ENCODE results near the gene CLIP2. TPM values are rescaled to one million over a fixed set of nuclear protein-coding genes. Genes with fewer than 3 reads are reported as not detected.

Gene CLIP2
- total RNA-seq, 6 experiments from 2014 or later = 27.9 to 37.5 (median 34.5) TPM

GRCh38 chr7:74294191-74294998 is 5.2 kb downstream of the CLIP2 start:
- Mint-ChIP-seq H3K27me3 (ENCODE audit: insufficient read depth) (no peaks in the 10 kb centered on the region; the same call in 1 of the 2 replicates), H3K4me1 (ENCODE audit: low read depth) (peaks cover 42% of the 10 kb centered on the region), H3K27ac (peak overlapping the region; percentile 69; the same call in 1 of the 2 replicates), H3K4me3 (peak overlapping the region; percentile 9; the same call in 1 of the 2 replicates), H3K36me3 (ENCODE audit: low read depth) (peaks cover 14% of the 10 kb centered on the region; the same call in 1 of the 2 replicates), H3K9me3 (no peaks in the 10 kb centered on the region)
- no peak for DNase-seq
- TF ChIP-seq CTCF (IDR thresholded peaks at IDR 0.05) = no peak

GRCh38 chr7:74297516-74298233 is 8.5 kb downstream of the CLIP2 start:
- Mint-ChIP-seq H3K27me3 (ENCODE audit: insufficient read depth) (no peaks in the 10 kb centered on the region; the same call in 1 of the 2 replicates), H3K4me1 (ENCODE audit: low read depth) (peaks cover 37% of the 10 kb centered on the region), H3K4me3 (no peak overlapping the region), H3K36me3 (ENCODE audit: low read depth) (peaks cover 14% of the 10 kb centered on the region; the same call in 1 of the 2 replicates), H3K9me3 (no peaks in the 10 kb centered on the region), H3K27ac (no peak overlapping the region)
- DNase-seq = no peak
- TF ChIP-seq CTCF (IDR thresholded peaks at IDR 0.05) = no peak

- DNase-seq = no peak
- H3K9me3 Mint-ChIP-seq = no peaks in the 10 kb centered on the region
- H3K36me3 Mint-ChIP-seq (ENCODE audit: low read depth) = peaks cover 14% of the 10 kb centered on the region; the same call in 1 of the 2 replicates
- H3K27ac Mint-ChIP-seq = no peak overlapping the region
- peaks cover 23% of the 10 kb centered on the region for H3K4me1 Mint-ChIP-seq (ENCODE audit: low read depth)
- H3K27me3 Mint-ChIP-seq (ENCODE audit: insufficient read depth) = peaks cover 1% of the 10 kb centered on the region; the same call in 1 of the 2 replicates
- no peak for TF ChIP-seq CTCF (IDR thresholded peaks at IDR 0.05)
- no peak overlapping the region for H3K4me3 Mint-ChIP-seq
Measured at GRCh38 chr7:74299401-74299800, 10.2 kb downstream of the CLIP2 start.

GRCh38 chr7:74300926-74301325 is 11.7 kb downstream of the CLIP2 start:
- Mint-ChIP-seq H3K4me3 (no peak overlapping the region), H3K27ac (no peak overlapping the region), H3K27me3 (ENCODE audit: insufficient read depth) (peaks cover 3% of the 10 kb centered on the region; the same call in 1 of the 2 replicates), H3K4me1 (ENCODE audit: low read depth) (peaks cover 17% of the 10 kb centered on the region), H3K9me3 (no peaks in the 10 kb centered on the region), H3K36me3 (ENCODE audit: low read depth) (peaks cover 7% of the 10 kb centered on the region; the same call in 1 of the 2 replicates)
- no peak for TF ChIP-seq CTCF (IDR thresholded peaks at IDR 0.05)
- DNase-seq = no peak

GRCh38 chr7:74302745-74303221 is 13.6 kb downstream of the CLIP2 start:
- no peak for DNase-seq
- no peak overlapping the region for H3K4me3 Mint-ChIP-seq
- no peaks in the 10 kb centered on the region for H3K36me3 Mint-ChIP-seq (ENCODE audit: low read depth)
- no peaks in the 10 kb centered on the region for H3K9me3 Mint-ChIP-seq
- peaks cover 3% of the 10 kb centered on the region; the same call in 1 of the 2 replicates for H3K27me3 Mint-ChIP-seq (ENCODE audit: insufficient read depth)
- no peak overlapping the region for H3K27ac Mint-ChIP-seq
- no peak for TF ChIP-seq CTCF (IDR thresholded peaks at IDR 0.05)
- peaks cover 29% of the 10 kb centered on the region for H3K4me1 Mint-ChIP-seq (ENCODE audit: low read depth)
